Endothelial cell (in vitro differentiated cells): Measurements from ENCODE around the gene DRD3. TPM values are rescaled to one million over a fixed set of nuclear protein-coding genes. Genes with fewer than 3 reads are reported as not detected.

Source experiments
- DNase-seq: peaks from one replicate; pipeline ENCODE4 v3.0.0; 2021; ENCODE audit warnings: low spot score
- H3K27ac Mint-ChIP-seq: one replicate; pipeline ENCODE4 v1.8.0; 2021; ENCODE audit warnings: mixed read lengths, inconsistent platforms; ENCODE audit not compliant: unreplicated experiment
- H3K27me3 Mint-ChIP-seq: one replicate; pipeline ENCODE4 v1.8.0; 2021; ENCODE audit warnings: mild to moderate bottlenecking, moderate library complexity, mixed read lengths, inconsistent platforms; ENCODE audit not compliant: unreplicated experiment
- H3K36me3 Mint-ChIP-seq: one replicate; pipeline ENCODE4 v1.8.0; 2021; ENCODE audit warnings: mild to moderate bottlenecking, low read depth, mixed read lengths, inconsistent platforms; ENCODE audit not compliant: unreplicated experiment
- H3K4me1 Mint-ChIP-seq: one replicate; pipeline ENCODE4 v1.8.0; 2021; ENCODE audit warnings: mild to moderate bottlenecking, mixed read lengths, inconsistent platforms; ENCODE audit not compliant: unreplicated experiment
- H3K4me3 Mint-ChIP-seq: one replicate; pipeline ENCODE4 v1.8.0; 2021; ENCODE audit warnings: mild to moderate bottlenecking, mixed read lengths, inconsistent platforms; ENCODE audit not compliant: unreplicated experiment
- H3K9me3 Mint-ChIP-seq: one replicate; pipeline ENCODE4 v1.8.0; 2021; ENCODE audit warnings: mixed read lengths, inconsistent platforms; ENCODE audit not compliant: unreplicated experiment
- total RNA-seq: library from RNA; stranded (reverse); fragmentation: NEBNext Ultra II Directional; extraction: Animal tissue kit (Norgen Biotek cat#: 25700); gene quantifications from one replicate; pipeline ENCODE4 v1.2.1, GENCODE V29; 2021; ENCODE audit not compliant: unreplicated experiment
- TF ChIP-seq, protein P1 (sequence below): fragments of 200-600 bp; sonication (generic); IDR thresholded peaks from one replicate; pipeline ENCODE4 v1.5.0; 2021; ENCODE audit warnings: antibody characterized with exemption; ENCODE audit not compliant: unreplicated experiment

The DRD3 gene
- total RNA-seq, 1 donor from 2014 or later = not detected

DNA sequence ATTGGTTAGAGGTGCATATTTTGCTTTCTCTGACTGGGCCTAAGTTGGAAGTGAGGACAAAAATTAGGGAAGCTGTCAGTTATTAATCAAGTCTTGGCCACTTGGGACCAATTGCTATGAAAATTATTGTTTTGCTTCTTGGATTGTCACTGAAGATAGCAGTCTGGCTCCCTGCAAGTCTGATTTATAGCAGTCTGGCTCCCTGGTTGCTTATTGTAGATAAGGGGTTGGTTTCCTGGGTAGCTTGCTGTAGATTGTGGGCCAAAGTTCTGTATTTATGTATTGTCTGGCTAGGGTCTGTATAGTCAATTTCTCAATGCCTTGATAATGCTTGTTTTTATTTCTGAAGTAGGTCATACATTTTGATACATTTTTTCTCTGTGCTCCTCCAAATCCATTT lies 13.3 kb upstream of the DRD3 start:
- no peaks in the 10 kb centered on the region for H3K36me3 Mint-ChIP-seq
- H3K4me3 Mint-ChIP-seq = no peak overlapping the region
- TF ChIP-seq, protein P1, sequence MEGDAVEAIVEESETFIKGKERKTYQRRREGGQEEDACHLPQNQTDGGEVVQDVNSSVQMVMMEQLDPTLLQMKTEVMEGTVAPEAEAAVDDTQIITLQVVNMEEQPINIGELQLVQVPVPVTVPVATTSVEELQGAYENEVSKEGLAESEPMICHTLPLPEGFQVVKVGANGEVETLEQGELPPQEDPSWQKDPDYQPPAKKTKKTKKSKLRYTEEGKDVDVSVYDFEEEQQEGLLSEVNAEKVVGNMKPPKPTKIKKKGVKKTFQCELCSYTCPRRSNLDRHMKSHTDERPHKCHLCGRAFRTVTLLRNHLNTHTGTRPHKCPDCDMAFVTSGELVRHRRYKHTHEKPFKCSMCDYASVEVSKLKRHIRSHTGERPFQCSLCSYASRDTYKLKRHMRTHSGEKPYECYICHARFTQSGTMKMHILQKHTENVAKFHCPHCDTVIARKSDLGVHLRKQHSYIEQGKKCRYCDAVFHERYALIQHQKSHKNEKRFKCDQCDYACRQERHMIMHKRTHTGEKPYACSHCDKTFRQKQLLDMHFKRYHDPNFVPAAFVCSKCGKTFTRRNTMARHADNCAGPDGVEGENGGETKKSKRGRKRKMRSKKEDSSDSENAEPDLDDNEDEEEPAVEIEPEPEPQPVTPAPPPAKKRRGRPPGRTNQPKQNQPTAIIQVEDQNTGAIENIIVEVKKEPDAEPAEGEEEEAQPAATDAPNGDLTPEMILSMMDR = no peak
- no peak for DNase-seq
- no peaks in the 10 kb centered on the region for H3K9me3 Mint-ChIP-seq
- no peaks in the 10 kb centered on the region for H3K27me3 Mint-ChIP-seq
- no peaks in the 10 kb centered on the region for H3K4me1 Mint-ChIP-seq
- no peak overlapping the region for H3K27ac Mint-ChIP-seq

DNA sequence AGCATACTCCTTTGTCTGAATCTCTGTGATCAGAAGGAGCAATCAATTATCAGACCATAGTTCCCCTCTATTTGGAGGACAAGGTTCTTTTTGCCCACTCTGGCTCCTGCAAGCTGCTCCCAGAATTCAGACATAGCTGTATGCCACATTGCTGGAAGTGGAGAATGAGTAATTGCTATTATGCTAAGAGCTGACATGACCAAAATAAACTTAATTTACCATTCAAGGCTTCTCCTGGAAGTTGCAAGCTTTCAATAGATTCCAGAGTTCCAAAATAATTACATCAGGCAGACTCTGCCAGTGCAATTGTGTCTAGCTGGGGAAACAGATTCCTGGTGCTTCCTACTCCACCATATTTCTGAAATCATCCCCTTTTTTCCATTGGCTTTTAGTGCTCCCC lies 7.6 kb upstream of the DRD3 start:
- no peaks in the 10 kb centered on the region for H3K4me1 Mint-ChIP-seq
- no peaks in the 10 kb centered on the region for H3K27me3 Mint-ChIP-seq
- TF ChIP-seq, protein P1 = no peak
- H3K27ac Mint-ChIP-seq = no peak overlapping the region
- DNase-seq = no peak
- no peaks in the 10 kb centered on the region for H3K9me3 Mint-ChIP-seq
- H3K4me3 Mint-ChIP-seq = no peak overlapping the region
- H3K36me3 Mint-ChIP-seq = peaks cover 5% of the 10 kb centered on the region

DNA sequence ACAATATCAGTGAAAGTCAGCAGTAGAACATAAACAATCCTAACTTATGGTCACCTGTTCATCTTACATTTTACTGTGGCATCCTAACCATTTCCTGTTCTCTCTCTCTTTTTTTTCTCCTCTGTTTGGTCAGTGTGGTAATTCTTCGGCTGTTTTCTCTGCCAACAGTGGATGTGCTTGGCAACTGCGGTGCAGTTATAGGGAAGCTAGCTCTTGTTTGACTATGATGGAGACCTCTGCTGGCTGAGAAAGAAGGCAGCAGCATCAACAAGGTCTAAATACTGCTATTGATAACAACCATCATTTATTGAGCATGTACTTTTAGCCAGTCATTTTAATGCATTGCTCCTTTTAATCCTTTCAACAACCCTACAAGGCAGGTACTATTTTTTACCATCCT lies 723 bp upstream of the DRD3 start:
- Mint-ChIP-seq H3K9me3 (no peaks in the 10 kb centered on the region), H3K4me3 (no peak overlapping the region), H3K4me1 (no peaks in the 10 kb centered on the region), H3K36me3 (no peaks in the 10 kb centered on the region), H3K27ac (no peak overlapping the region), H3K27me3 (no peaks in the 10 kb centered on the region)
- TF ChIP-seq, protein P1 = no peak
- DNase-seq = no peak

DNA sequence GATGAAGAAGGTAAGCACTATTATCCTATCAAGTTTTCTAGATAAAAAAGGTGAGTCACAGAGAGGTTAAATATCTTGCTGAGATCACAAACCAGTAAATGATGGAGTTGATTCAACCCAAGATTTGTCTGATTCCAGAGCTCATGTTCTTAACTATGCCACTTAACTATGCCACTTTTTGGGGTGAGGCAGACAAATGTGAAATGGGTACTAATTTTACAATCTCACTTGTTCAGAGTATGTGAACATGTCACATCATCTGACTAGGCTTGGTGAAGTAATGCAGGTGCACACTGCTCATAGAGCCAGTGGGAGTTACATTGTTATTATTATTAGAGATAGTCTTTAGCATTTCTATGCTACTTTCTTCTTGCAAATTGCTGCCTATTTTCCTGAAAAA lies 2.0 kb downstream of the DRD3 start:
- DNase-seq = no peak
- TF ChIP-seq, protein P1 = no peak
- H3K4me1 Mint-ChIP-seq = no peaks in the 10 kb centered on the region
- H3K27me3 Mint-ChIP-seq = no peaks in the 10 kb centered on the region
- no peaks in the 10 kb centered on the region for H3K36me3 Mint-ChIP-seq
- H3K9me3 Mint-ChIP-seq = no peaks in the 10 kb centered on the region
- no peak overlapping the region for H3K27ac Mint-ChIP-seq
- no peak overlapping the region for H3K4me3 Mint-ChIP-seq

DNA sequence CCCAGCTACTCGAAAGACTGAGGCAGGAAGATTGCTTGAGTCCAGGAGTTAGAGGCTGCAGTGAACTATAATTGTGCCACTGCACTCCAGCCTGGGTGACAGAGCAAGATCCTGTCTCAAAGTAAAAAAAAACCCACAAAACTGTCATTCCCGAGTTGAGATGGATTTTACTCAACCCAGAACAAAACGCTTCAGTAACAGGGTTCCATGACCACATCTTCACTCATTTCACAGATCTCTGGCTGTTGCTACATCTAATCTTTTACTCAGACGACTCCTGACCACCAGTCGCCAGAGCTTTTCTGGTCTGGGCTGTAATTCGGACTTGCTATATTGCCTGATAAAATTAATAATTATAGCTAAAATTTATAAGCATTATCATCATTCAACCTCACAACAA lies 2.4 kb downstream of the DRD3 start:
- Mint-ChIP-seq H3K36me3 (no peaks in the 10 kb centered on the region), H3K27ac (no peak overlapping the region), H3K27me3 (no peaks in the 10 kb centered on the region), H3K4me1 (no peaks in the 10 kb centered on the region), H3K4me3 (no peak overlapping the region), H3K9me3 (no peaks in the 10 kb centered on the region)
- TF ChIP-seq, protein P1 = no peak
- DNase-seq = no peak
